Activated naive CD4-positive, alpha-beta T cell (primary cell): Measurements from ENCODE around the gene TRIM54.

Source experiments
- DNase-seq, 4 experiments: peaks; one replicate each; lab custom pipeline; 2025; lab: John Stamatoyannopoulos, UW

The TRIM54 gene

GRCh38 chr2:27356382-27357181, 74.4 kb downstream of the TRIM54 start, which contains the start of gene GTF3C2:
Gene GTF3C2, minus strand, starts transcription at chr2:27356764. Its CDS starts 13,210 bp downstream, at chr2:27343554.
- DNase-seq = peak; percentile 80 to 91 (median 86)
